Measurements from ENCODE around the gene PLCB2. TPM values are rescaled to one million over a fixed set of nuclear protein-coding genes. Genes with fewer than 3 reads are reported as not detected.

PLCB2 gene
- total and polyA plus RNA-seq, 2 donors (not counting 3 experiments of a cell fraction or from before 2014, with no cell fraction given), result 1.5 to 1.6 TPM

DNA sequence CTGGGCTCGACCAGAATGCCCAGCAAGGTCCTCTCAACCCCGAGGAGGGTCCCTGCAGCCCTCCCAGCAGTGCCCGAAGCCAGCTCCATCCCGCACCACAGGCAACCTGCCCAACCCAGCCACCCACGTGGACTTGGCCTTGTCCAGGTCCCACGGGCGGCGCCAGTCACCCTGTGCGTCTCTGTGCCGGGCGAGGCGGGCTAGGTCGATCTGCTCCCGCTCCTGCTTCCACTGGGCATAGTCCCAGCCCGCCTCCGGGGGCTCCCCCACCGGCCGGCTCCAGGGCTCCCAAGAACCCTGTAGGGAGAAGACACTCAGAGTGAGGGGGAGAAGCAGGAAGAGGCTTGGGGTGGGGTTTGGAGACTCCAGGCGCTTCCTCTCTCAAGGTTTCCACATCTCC is 29.9 kb upstream of the PLCB2 start:
- peaks cover 0 to 8% of the 10 kb centered on the region in 2 experiments for H3K36me3 ChIP-seq (ENCODE audit: control insufficient read depth in 2 of 2, extremely low read depth in 1 of 2, insufficient read depth in 2 of 2, low read length in 2 of 2)
- CTCF ChIA-PET, result interaction anchor here (0.6 to 9.1 kb wide), 22 partner anchors 11 to 120 kb away, joined by 3 to 287 read pairs (median 6); partner anchors contain the start of genes ANKRD63, DISP2, INAFM2 and PLCB2
- no peak overlapping the region for H3K9ac ChIP-seq (replicated peaks; ENCODE audit: extremely low read depth, insufficient read depth, low read length)
- dilution Hi-C loops (cut with MboI; ENCODE audit: extremely low pct_ligation_motif_present, low sequenced_read_pairs), result no loop called here
- no peaks in the 10 kb centered on the region for H4K20me1 ChIP-seq (replicated peaks; ENCODE audit: control insufficient read depth, extremely low read depth, insufficient read depth, low read length)
- H3K4me3 ChIP-seq (replicated peaks in 1 of 3; ENCODE audit: insufficient read depth in 1 of 3, low read depth in 1 of 3, low read length in 3 of 3), result no peak overlapping the region
- H3K9me3 ChIP-seq (replicated peaks; ENCODE audit: control insufficient read depth, insufficient read depth, low read length), result no peaks in the 10 kb centered on the region
- H3K27me3 ChIP-seq (ENCODE audit: control insufficient read depth in 2 of 2, insufficient read depth in 2 of 2, low read length in 2 of 2), result no peaks in the 10 kb centered on the region
- H3K4me2 ChIP-seq (ENCODE audit: insufficient read depth, low read length), result no peak overlapping the region
- intact Hi-C loops (cut with micrococcal nuclease), result no loop called here
- H3K9me1 ChIP-seq (replicated peaks; ENCODE audit: control insufficient read depth, extremely low read depth, insufficient read depth, low read length), result no peaks in the 10 kb centered on the region
- FAIRE-seq (no peak), DNase-seq (ENCODE audit: low read depth, low spot score) (no peak)
- peak overlapping the region; percentile 16 for H3K27ac ChIP-seq (ENCODE audit: insufficient read depth, low read depth, low read length)
- H2AFZ ChIP-seq (ENCODE audit: low read depth, low read length), result no peak overlapping the region
- no TSS peak for BruUV-seq (replicated peaks)
- peaks cover 11% of the 10 kb centered on the region for H3K79me2 ChIP-seq (ENCODE audit: control insufficient read depth, insufficient read depth, low read length)
- TF ChIP-seq EZH2 (IDR thresholded peaks at IDR 0.05; ENCODE audit: borderline replicate concordance, low read depth, low read length, severe bottlenecking) (no peak), POLR2A (IDR thresholded peaks at IDR 0.05; ENCODE audit: low read depth, low read length) (no peak)
- POLR2A ChIA-PET, result interaction anchor here (1.7 kb wide), 1 partner anchor 52 kb away, joined by 4 read pairs; no protein-coding TSS in a partner anchor
- peaks cover 65% of the 10 kb centered on the region for H3K4me1 ChIP-seq (ENCODE audit: control insufficient read depth, extremely low read depth, insufficient read depth, low read length)

DNA sequence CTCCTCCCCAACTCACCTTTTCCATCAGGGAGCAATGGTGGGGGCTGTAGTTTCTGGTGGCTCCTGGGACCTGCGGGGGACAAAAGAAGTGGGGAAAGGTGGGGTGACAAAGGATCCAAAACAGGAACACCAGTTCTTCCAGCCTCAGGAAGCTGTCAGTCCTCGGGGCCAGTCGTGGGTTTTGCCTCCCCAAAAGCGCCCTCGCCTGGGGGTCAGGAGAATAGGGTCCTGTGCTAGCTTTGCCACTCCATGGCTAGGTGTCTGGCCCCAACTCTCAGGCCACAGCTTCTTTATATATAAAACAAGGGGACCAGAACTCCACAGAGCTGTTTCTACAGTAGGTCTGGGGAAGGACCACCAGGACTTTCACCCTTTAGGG is 29.0 kb upstream of the PLCB2 start:
- TF ChIP-seq EZH2 (IDR thresholded peaks at IDR 0.05; ENCODE audit: borderline replicate concordance, low read depth, low read length, severe bottlenecking), result no peak
- no peak for TF ChIP-seq FOS (IDR thresholded peaks at IDR 0.05; ENCODE audit: borderline replicate concordance, insufficient read depth, low read length)
- no peak for TF ChIP-seq POLR2A (IDR thresholded peaks at IDR 0.05; ENCODE audit: low read depth, low read length)
- TF ChIP-seq, protein P1, sequence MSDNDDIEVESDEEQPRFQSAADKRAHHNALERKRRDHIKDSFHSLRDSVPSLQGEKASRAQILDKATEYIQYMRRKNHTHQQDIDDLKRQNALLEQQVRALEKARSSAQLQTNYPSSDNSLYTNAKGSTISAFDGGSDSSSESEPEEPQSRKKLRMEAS (IDR thresholded peaks at IDR 0.05; ENCODE audit: insufficient read depth, insufficient read length), result no peak
- no peak for TF ChIP-seq GATA2 (IDR thresholded peaks at IDR 0.05; ENCODE audit: insufficient read depth, insufficient read length, low read depth, low read length)
- TF ChIP-seq, protein P2, sequence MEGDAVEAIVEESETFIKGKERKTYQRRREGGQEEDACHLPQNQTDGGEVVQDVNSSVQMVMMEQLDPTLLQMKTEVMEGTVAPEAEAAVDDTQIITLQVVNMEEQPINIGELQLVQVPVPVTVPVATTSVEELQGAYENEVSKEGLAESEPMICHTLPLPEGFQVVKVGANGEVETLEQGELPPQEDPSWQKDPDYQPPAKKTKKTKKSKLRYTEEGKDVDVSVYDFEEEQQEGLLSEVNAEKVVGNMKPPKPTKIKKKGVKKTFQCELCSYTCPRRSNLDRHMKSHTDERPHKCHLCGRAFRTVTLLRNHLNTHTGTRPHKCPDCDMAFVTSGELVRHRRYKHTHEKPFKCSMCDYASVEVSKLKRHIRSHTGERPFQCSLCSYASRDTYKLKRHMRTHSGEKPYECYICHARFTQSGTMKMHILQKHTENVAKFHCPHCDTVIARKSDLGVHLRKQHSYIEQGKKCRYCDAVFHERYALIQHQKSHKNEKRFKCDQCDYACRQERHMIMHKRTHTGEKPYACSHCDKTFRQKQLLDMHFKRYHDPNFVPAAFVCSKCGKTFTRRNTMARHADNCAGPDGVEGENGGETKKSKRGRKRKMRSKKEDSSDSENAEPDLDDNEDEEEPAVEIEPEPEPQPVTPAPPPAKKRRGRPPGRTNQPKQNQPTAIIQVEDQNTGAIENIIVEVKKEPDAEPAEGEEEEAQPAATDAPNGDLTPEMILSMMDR (IDR thresholded peaks at IDR 0.05; ENCODE audit: extremely low read depth in 1 of 2, insufficient read depth in 1 of 2, low read depth in 1 of 2, low read length in 2 of 2), result no peak
- no peak for TF ChIP-seq POLR2AphosphoS5 (IDR thresholded peaks at IDR 0.05; ENCODE audit: insufficient read depth, low read depth, low read length)
- TF ChIP-seq MYC (IDR thresholded peaks at IDR 0.05; ENCODE audit: low read depth, low read length), result no peak
- TF ChIP-seq JUN (IDR thresholded peaks at IDR 0.05; ENCODE audit: borderline replicate concordance, insufficient read depth, insufficient read length, low read depth), result no peak
- DNase-seq (ENCODE audit: low read depth, low spot score), result no peak
- Histone ChIP-seq H3K9ac (replicated peaks; ENCODE audit: extremely low read depth, insufficient read depth, low read length) (no peak overlapping the region), H3K9me1 (replicated peaks; ENCODE audit: control insufficient read depth, extremely low read depth, insufficient read depth, low read length) (no peaks in the 10 kb centered on the region), H3K9me3 (replicated peaks; ENCODE audit: control insufficient read depth, insufficient read depth, low read length) (no peaks in the 10 kb centered on the region), H3K4me2 (ENCODE audit: insufficient read depth, low read length) (no peak overlapping the region), H3K4me3 (replicated peaks in 1 of 3; ENCODE audit: insufficient read depth in 1 of 3, low read depth in 1 of 3, low read length in 3 of 3) (no peak overlapping the region), H2AFZ (ENCODE audit: low read depth, low read length) (no peak overlapping the region), H3K27ac (ENCODE audit: insufficient read depth, low read depth, low read length) (no peak overlapping the region), H3K4me1 (ENCODE audit: control insufficient read depth, extremely low read depth, insufficient read depth, low read length) (peaks cover 62% of the 10 kb centered on the region), H3K36me3 (ENCODE audit: control insufficient read depth in 2 of 2, extremely low read depth in 1 of 2, insufficient read depth in 2 of 2, low read length in 2 of 2) (peaks cover 0 to 8% of the 10 kb centered on the region in 2 experiments), H4K20me1 (replicated peaks; ENCODE audit: control insufficient read depth, extremely low read depth, insufficient read depth, low read length) (no peaks in the 10 kb centered on the region), H3K79me2 (ENCODE audit: control insufficient read depth, insufficient read depth, low read length) (peaks cover 11% of the 10 kb centered on the region), H3K27me3 (ENCODE audit: control insufficient read depth in 2 of 2, insufficient read depth in 2 of 2, low read length in 2 of 2) (no peaks in the 10 kb centered on the region)
- no TSS peak for BruUV-seq (replicated peaks)
- intact Hi-C loops (cut with micrococcal nuclease) (no loop called here), dilution Hi-C loops (cut with MboI; ENCODE audit: extremely low pct_ligation_motif_present, low sequenced_read_pairs) (no loop called here)
- ChIA-PET CTCF (interaction anchor here (1.8 to 9.1 kb wide), 8 partner anchors 10 to 85 kb away, joined by 6 to 287 read pairs (median 40); partner anchors contain the start of genes ANKRD63, DISP2 and INAFM2), POLR2A (no interaction called here)
- FAIRE-seq, result peak; percentile 35

Data from endothelial cell of umbilical vein (primary cell).